Testis (tissue), 3 donors: Measurements from ENCODE around the gene FIGNL2. TPM values are rescaled to one million over a fixed set of nuclear protein-coding genes. Genes with fewer than 3 reads are reported as not detected.
"Not testable (repeated sequence)": the region's sequence is repeated elsewhere in the genome, so short reads cannot be mapped to it uniquely, and the experiment has no call there.

Source experiments
- DNase-seq: peaks from one replicate; pipeline ENCODE4 v3.0.0-alpha.2; 2019
- H3K27ac ChIP-seq, 2 donors: fragments of 200-600 bp; sonication (generic); one replicate each; pipeline ENCODE4 v1.5.1; 2019
- H3K27me3 ChIP-seq: fragments of 200-600 bp; sonication (generic); one replicate; pipeline ENCODE4 v1.5.1; 2019
- H3K36me3 ChIP-seq: fragments of 200-600 bp; sonication (generic); one replicate; pipeline ENCODE4 v1.5.1; 2017; ENCODE audit warnings: low read depth; ENCODE audit errors: missing control alignments
- H3K4me1 ChIP-seq: fragments of 200-600 bp; sonication (generic); one replicate; pipeline ENCODE4 v1.5.1; 2019
- H3K4me3 ChIP-seq, 2 donors: fragments of 200-600 bp; sonication (generic); one replicate each; pipeline ENCODE4 v1.5.1; 2017 to 2019
- H3K9me3 ChIP-seq: fragments of 200-600 bp; sonication (generic); one replicate; pipeline ENCODE4 v1.5.1; 2017
- POLR2A ChIP-seq: fragments of 450-650 bp; IDR thresholded peaks from one replicate; pipeline ENCODE4 v1.6.1; 2017; ENCODE audit warnings: antibody characterized with exemption, mild to moderate bottlenecking, moderate library complexity
- WGBS, 2 donors: methylation state at CpG; one replicate each; pipeline ENCODE4 v1.1.5; 2018; 5-methylcytosine and 5-hydroxymethylcytosine counted together
- intact Hi-C: fragments of 100-400 bp; cut with DNase I; formaldehyde crosslinking; loops from one replicate; pipeline ENCODE4 v1.15.1; 2023; ENCODE audit warnings: low total_unique reads
- polyA plus RNA-seq: library from polyadenylated mRNA; stranded (reverse); fragments of 350-450 nt; fragmentation: Illumina TruSeq; extraction: RNeasy Lipid Tissue Mini Kit (QIAGEN cat#74804); gene quantifications from one replicate; pipeline ENCODE4 v1.2.3, GENCODE V29; 2014; ENCODE audit warnings: low read depth, low replicate concordance; ENCODE audit not compliant: insufficient read depth
- total RNA-seq, 2 donors: library from RNA; depleted of rRNA; stranded (reverse); fragments of >200 nt; gene quantifications; one replicate each; pipeline ENCODE4 v1.2.3, GENCODE V29; 2016
- TF ChIP-seq, protein P1 (sequence below), 3 experiments: fragments of 450-650 bp in 2 of 3; fragments of 200-600 bp in 1 of 3; sonication (generic) in 1 of 3; IDR thresholded peaks; one replicate each; pipeline ENCODE4 v1.5.1; 2016 to 2019; ENCODE audit warnings: antibody characterized with exemption in 3 of 3, mild to moderate bottlenecking in 2 of 3, moderate library complexity in 1 of 3

Gene FIGNL2
- total and polyA plus RNA-seq, 3 donors from 2014 or later: 1.1 to 2.1 (median 1.7) TPM

DNA sequence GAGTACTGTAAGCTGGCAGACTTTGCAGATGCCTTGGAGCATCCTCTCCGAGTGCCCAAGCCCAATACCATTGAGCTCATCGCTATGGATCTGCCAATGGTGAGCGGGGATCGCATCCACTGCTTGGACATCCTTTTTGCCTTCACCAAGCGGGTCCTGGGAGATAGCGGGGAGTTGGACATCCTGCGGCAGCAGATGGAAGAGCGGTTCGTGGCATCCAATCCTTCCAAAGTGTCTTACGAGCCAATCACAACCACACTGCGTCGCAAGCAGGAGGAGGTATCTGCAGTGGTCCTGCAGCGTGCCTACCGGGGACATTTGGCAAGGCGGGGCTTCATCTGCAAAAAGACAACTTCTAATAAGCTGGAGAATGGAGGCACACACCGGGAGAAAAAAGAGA is 41.6 kb downstream of the FIGNL2 start:
- no peaks in the 10 kb centered on the region for H3K9me3 ChIP-seq
- intact Hi-C loops: no loop called here
- 90 to 96% methylated on average over 15 to 16 of the region's 16 CpGs for WGBS, 2 donors
- H3K27me3 ChIP-seq: no peaks in the 10 kb centered on the region
- H3K4me1 ChIP-seq: no peaks in the 10 kb centered on the region
- H3K27ac ChIP-seq: no peak overlapping the region
- H3K36me3 ChIP-seq: no peaks in the 10 kb centered on the region
- TF ChIP-seq POLR2A: no peak
- TF ChIP-seq, protein P1, sequence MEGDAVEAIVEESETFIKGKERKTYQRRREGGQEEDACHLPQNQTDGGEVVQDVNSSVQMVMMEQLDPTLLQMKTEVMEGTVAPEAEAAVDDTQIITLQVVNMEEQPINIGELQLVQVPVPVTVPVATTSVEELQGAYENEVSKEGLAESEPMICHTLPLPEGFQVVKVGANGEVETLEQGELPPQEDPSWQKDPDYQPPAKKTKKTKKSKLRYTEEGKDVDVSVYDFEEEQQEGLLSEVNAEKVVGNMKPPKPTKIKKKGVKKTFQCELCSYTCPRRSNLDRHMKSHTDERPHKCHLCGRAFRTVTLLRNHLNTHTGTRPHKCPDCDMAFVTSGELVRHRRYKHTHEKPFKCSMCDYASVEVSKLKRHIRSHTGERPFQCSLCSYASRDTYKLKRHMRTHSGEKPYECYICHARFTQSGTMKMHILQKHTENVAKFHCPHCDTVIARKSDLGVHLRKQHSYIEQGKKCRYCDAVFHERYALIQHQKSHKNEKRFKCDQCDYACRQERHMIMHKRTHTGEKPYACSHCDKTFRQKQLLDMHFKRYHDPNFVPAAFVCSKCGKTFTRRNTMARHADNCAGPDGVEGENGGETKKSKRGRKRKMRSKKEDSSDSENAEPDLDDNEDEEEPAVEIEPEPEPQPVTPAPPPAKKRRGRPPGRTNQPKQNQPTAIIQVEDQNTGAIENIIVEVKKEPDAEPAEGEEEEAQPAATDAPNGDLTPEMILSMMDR (IDR thresholded peaks at IDR 0.05): no peak
- no peak overlapping the region for H3K4me3 ChIP-seq
- DNase-seq: no peak

DNA sequence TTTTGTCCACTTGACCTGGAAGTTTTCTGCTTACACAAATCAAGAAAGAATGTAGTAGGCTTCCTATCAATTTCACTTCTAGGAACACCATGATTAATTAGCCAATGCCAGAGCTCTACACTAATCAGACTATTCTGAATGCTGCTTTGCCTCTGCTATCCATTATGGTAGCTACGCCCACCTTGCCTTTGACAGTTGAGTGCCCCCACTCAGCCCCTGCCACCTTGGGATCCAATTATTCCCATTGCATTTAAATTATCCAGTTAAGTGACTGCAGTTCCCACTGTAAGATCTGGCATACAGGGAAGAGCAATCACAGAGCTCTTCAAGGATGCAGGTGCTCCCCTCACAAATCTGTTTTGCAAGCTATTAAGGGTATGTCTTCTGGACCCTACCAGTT is 47.5 kb downstream of the FIGNL2 start:
- TF ChIP-seq POLR2A: no peak
- TF ChIP-seq, protein P1 (IDR thresholded peaks at IDR 0.05): no peak
- H3K27me3 ChIP-seq: no peaks in the 10 kb centered on the region
- intact Hi-C loops: no loop called here
- no peak overlapping the region for H3K4me3 ChIP-seq
- no peak overlapping the region for H3K27ac ChIP-seq
- no peaks in the 10 kb centered on the region for H3K36me3 ChIP-seq
- DNase-seq: no peak
- H3K4me1 ChIP-seq: no peaks in the 10 kb centered on the region
- 88 to 97% methylated on average over 1 of the region's 1 CpG for whole genome bisulfite sequencing, 2 donors
- H3K9me3 ChIP-seq: no peaks in the 10 kb centered on the region

DNA sequence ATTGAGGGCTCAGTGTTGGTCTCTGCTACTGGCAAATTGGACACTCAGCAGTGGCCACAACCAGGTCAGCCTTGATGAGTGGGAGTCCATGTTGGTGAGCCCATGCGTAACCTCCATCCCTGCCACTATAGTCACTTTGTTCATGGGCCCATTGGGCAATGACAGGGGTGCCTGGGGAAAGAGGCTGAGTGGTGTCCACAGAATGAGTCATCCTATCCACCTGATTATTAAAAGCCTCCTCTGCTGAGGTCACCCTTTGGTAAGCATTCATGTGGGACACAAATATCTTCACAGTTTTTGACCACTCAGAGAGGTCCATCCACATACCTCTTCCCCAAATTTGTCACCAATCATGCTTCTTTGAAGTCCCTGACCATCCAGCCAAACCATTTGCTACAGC is 50.0 kb downstream of the FIGNL2 start:
- TF ChIP-seq POLR2A: no peak
- TF ChIP-seq, protein P1 (IDR thresholded peaks at IDR 0.05): no peak
- Histone ChIP-seq H3K27me3 (no peaks in the 10 kb centered on the region), H3K27ac (no peak overlapping the region), H3K9me3 (no peaks in the 10 kb centered on the region), H3K4me1 (no peaks in the 10 kb centered on the region), H3K4me3 (no peak overlapping the region), H3K36me3 (no peaks in the 10 kb centered on the region)
- DNase-seq: no peak
- 100% methylated on average over 1 of the region's 1 CpG for WGBS, 2 donors
- intact Hi-C loops: no loop called here

DNA sequence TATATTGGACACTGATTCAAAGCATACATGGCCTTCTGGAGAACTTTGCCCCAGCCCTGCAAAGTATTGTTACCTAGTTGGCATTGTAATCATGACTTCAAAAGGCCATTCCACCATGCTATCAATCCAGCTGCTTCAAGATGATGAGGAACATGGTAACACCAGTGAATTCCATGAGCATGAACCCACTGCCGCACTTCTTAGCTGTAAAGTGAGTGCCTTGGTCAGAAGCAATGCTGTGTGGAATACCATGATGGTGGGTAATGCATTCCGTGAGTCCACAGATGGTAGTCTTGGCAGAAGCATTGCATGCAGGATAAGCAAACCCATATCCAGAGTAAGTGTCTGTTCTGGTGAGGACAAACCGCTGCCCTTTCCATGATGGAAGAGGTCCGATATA is 50.5 kb downstream of the FIGNL2 start:
- H3K27ac ChIP-seq, intact Hi-C loops, H3K4me1 ChIP-seq, H3K36me3 ChIP-seq, H3K4me3 ChIP-seq, H3K9me3 ChIP-seq, H3K27me3 ChIP-seq, DNase-seq: not testable (repeated sequence)
- 98 to 100% methylated on average over 3 to 4 of the region's 4 CpGs for WGBS, 2 donors

DNA sequence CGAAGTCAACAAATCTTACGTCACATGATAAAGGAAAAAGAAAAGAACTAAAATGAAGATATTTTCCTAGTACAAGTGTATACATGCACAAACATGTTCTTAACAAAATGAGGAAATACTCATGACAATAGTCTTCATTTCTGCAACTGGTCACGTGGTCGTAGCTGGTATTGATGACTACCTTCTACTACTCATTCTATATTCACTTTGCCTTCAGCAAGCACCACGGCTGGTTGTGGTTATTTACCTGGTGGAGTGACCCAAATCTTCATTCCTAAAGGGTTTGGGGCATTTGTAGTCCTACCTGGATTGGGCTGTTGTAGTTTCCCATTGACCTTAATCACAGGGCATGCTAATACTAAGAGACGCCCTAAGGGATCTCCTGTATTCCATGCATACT is 51.2 kb downstream of the FIGNL2 start:
- intact Hi-C loops: no loop called here
- no peak for DNase-seq
- Histone ChIP-seq H3K9me3 (no peaks in the 10 kb centered on the region), H3K27ac (no peak overlapping the region), H3K27me3 (no peaks in the 10 kb centered on the region), H3K4me1 (no peaks in the 10 kb centered on the region), H3K4me3 (no peak overlapping the region), H3K36me3 (no peaks in the 10 kb centered on the region)
- TF ChIP-seq POLR2A: no peak
- TF ChIP-seq, protein P1 (IDR thresholded peaks at IDR 0.05): no peak
- WGBS, 2 donors: 90 to 98% methylated on average over 6 of the region's 6 CpGs
